Mesodermal cell (in vitro differentiated cells): ENCODE data around the gene HYKK. TPM values are rescaled to one million over a fixed set of nuclear protein-coding genes. Genes with fewer than 3 reads are reported as not detected.

Source experiments
- H3K27ac ChIP-seq: 2 replicates; pipeline ENCODE4 v1.7.0; 2013; ENCODE audit warnings: mild to moderate bottlenecking, low read depth, low read length, moderate library complexity; ENCODE audit not compliant: severe bottlenecking
- H3K36me3 ChIP-seq: 2 replicates; pipeline ENCODE4 v1.7.1; 2013; ENCODE audit warnings: mild to moderate bottlenecking, low read length, moderate library complexity; ENCODE audit not compliant: control insufficient read depth, insufficient read depth
- H3K4me1 ChIP-seq: one replicate; pipeline ENCODE4 v1.7.1; 2013; ENCODE audit warnings: mild to moderate bottlenecking, low read length; ENCODE audit not compliant: insufficient read depth, control insufficient read depth, poor library complexity, severe bottlenecking
- H3K4me3 ChIP-seq: 2 replicates; pipeline ENCODE4 v1.7.0; 2013; ENCODE audit warnings: low read length, control low read depth, mild to moderate bottlenecking; ENCODE audit not compliant: insufficient read depth, poor library complexity, severe bottlenecking; ENCODE audit errors: extremely low read depth
- H3K9me3 ChIP-seq: 2 replicates; pipeline ENCODE4 v1.7.1; 2013; ENCODE audit warnings: mild to moderate bottlenecking, low read length, moderate library complexity; ENCODE audit not compliant: control insufficient read depth
- WGBS, 2 experiments: methylation state at CpG; one replicate each; pipeline ENCODE4 v1.1.5; 2013; ENCODE audit warnings: missing lambda C conversion rate in 2 of 2; ENCODE audit not compliant: insufficient coverage in 2 of 2; 5-methylcytosine and 5-hydroxymethylcytosine counted together
- polyA plus RNA-seq, 2 experiments: library from polyadenylated mRNA; stranded (reverse); fragments of 50-300 nt; gene quantifications; one replicate each; pipeline ENCODE4 v1.2.3, GENCODE V29; 2013

The HYKK gene, protein sequence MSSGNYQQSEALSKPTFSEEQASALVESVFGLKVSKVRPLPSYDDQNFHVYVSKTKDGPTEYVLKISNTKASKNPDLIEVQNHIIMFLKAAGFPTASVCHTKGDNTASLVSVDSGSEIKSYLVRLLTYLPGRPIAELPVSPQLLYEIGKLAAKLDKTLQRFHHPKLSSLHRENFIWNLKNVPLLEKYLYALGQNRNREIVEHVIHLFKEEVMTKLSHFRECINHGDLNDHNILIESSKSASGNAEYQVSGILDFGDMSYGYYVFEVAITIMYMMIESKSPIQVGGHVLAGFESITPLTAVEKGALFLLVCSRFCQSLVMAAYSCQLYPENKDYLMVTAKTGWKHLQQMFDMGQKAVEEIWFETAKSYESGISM
- 2.0 TPM for polyA plus RNA-seq (2013, experiment 1 of 2)
- polyA plus RNA-seq (2013, experiment 2 of 2): 2.1 TPM

DNA sequence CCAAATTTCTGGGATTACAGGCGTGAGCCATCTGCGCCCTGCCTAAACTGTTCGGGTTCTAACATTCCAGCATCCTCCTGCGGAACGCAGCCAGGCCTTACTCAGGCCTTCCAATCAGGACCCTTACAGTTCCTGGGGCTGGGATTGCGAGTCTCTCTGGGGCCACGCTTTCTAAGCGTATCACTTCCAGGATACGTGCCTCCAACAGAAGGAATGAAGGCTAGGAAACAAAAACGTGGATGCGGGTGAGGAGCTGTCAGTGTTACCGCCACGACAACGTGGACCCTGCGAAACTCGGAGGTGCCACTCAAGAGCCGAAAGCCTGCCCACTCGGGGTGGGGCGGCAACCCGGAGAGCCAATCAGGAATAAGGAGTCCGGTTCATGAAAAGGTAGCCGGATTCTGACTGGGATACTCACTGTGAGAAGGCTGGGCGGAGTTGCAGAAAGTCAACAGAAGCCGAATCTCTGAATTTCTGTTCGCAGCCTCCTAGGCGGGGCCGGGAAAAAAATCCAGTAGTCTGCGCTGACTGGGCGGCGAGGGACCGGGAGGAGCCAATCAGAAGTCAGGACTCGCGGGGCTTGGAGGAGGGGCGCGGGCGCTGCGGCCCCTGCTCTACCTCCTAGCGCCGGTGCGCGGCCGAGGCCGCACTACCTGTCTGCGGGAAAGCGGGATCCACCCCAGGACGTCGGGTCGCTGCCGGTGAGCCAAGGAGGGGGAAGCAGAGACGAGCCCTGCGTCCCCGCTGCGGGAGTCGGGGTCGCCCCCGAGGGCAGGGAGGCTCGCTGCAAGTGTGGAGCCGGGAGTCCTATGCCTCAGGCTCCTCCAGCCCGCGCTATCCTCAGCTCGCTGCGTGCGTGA, at the start of gene HYKK:
HYKK (plus strand) TSS at position 607 of the 860 bp plus-strand sequence. CDS start 5,512 bp downstream, outside the sequence.
- peaks cover 5% of the 10 kb centered on the region for H3K4me1 ChIP-seq
- H3K36me3 ChIP-seq: no peaks in the 10 kb centered on the region
- H3K4me3 ChIP-seq: peak within 1 kb of the TSS; percentile 62
- 2% methylated on average over 59 to 60 of the region's 63 CpGs for WGBS, 2 experiments
- peak within 1 kb of the TSS; percentile 72 for H3K27ac ChIP-seq
- H3K9me3 ChIP-seq: no peaks in the 10 kb centered on the region

DNA sequence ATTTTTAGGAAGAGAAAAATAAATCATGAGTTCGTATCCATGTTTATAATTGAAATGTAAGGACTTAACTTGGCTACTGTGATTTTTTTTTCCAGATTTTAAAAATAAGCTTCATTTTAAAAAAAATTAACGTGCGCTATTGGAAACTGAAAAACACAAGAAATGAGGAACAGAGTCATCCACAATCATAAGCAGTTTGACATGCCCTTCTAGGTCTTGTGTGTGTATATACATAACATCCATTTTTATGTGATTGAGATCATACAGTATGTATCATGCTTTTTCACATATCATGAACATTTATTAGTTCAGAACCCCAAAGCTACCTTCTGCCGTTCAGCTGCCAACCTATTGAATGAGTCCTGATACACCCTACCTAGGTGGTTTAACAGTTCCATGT, 46.6 kb upstream of the HYKK start:
- Histone ChIP-seq H3K4me3 (no peak overlapping the region), H3K27ac (no peak overlapping the region), H3K9me3 (no peaks in the 10 kb centered on the region), H3K36me3 (peaks cover 36% of the 10 kb centered on the region), H3K4me1 (peaks cover 8% of the 10 kb centered on the region)
- 80 to 90% methylated on average over 1 to 2 of the region's 4 CpGs for WGBS, 2 experiments

DNA sequence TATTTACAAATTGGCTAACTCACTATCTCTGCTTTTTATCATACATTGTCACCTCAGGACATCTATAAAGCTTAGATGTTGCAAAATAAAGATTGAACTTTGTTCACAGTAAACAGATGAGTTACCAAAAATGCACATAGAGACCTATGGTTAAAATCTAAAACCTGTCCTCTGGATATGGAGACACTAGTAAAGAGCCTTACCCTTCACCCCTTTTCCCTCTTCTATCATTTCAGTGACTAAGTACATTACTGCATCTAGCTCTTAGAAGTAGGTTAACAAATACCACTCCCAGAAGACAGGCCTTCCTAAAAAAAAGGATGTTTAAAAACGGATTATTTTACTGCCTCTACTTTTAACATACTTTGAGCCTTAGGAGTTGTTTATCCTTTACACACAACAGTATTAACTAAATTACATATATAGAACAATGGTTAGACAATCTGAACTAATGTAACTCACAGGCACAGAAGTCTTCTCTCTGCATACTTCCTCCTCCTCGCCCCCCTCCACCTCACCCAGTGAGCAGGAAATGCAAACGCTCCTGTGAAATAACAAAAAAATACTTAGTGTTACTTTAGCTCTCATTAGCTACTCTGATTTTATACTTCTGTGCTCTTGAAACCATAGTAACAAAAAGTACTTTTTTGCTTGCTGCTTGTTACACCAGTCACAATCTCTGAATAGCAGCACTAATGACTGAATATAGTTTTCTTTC, 46.0 kb upstream of the HYKK start:
- Histone ChIP-seq H3K36me3 (peaks cover 42% of the 10 kb centered on the region), H3K9me3 (no peaks in the 10 kb centered on the region), H3K4me3 (no peak overlapping the region), H3K4me1 (peaks cover 8% of the 10 kb centered on the region), H3K27ac (no peak overlapping the region)
- WGBS, 2 experiments: 33 to 58% methylated on average over 2 of the region's 3 CpGs

DNA sequence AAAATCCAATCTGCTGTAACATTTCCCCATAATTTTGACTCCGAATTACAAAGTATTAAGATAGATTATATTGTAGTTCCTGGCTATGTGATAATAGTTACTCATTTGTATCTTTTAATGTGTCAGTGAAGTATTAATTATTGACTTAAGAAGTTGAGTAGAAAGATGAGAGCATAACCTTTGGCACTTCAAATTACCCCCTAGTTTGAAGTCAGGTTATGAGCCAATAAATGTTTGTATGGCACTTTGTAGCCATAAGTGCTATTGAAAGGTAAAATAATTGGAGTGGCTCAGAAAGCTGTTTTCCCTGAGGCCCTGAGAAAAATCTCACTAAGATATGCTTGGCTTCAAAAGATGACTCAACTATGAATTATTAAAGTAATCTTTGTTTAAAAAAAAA, 38.3 kb upstream of the HYKK start:
- no CpG with 5 or more reads among the region's 1 CpG for WGBS, 2 experiments
- Histone ChIP-seq H3K9me3 (no peaks in the 10 kb centered on the region), H3K4me3 (no peak overlapping the region), H3K36me3 (peaks cover 93% of the 10 kb centered on the region), H3K4me1 (no peaks in the 10 kb centered on the region), H3K27ac (no peak overlapping the region)

DNA sequence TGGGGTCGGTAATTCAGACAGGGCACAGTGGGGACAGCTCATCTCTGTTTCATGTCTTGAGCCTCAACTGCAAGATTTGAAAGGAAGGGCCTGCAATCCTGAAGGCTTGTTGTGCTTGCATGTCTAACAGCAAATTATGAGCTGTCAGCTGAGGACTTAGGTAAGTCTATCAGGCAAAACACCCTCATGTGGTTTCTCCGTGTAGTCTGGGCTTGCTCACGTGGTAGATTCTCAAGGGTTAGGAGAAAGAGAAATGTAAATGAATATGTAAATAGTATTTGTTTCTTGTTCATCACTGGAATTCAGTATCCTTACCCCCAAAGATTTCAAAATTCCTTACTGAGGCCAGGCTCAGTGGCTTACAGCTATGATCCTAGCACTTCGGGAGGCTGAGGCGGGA, 30.1 kb upstream of the HYKK start:
- 67 to 80% methylated on average over 3 to 5 of the region's 5 CpGs for WGBS, 2 experiments
- Histone ChIP-seq H3K9me3 (no peaks in the 10 kb centered on the region), H3K4me1 (no peaks in the 10 kb centered on the region), H3K36me3 (peaks cover 93% of the 10 kb centered on the region), H3K27ac (no peak overlapping the region), H3K4me3 (no peak overlapping the region)

DNA sequence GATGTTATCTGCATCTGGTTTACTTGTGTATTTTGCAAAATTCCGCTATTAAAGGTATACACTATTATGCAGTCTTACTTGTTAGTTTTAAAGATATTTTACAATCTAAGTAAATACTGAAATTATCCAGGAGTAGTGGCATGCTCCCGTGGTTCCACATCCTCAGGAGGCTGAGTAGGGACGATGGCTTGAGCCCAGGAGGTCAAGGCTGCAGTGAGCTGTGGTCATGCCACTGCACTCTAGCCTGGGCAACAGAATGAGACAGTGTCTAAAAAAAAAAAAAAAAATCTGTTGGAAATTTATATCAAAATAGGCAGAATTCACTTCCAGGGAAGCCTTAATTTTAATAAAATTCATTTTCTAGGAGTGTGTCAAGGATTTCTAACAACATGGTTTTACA, 27.7 kb upstream of the HYKK start:
- H3K9me3 ChIP-seq: no peaks in the 10 kb centered on the region
- peaks cover 91% of the 10 kb centered on the region for H3K36me3 ChIP-seq
- 100% methylated on average over 2 of the region's 3 CpGs for WGBS, 2 experiments

DNA sequence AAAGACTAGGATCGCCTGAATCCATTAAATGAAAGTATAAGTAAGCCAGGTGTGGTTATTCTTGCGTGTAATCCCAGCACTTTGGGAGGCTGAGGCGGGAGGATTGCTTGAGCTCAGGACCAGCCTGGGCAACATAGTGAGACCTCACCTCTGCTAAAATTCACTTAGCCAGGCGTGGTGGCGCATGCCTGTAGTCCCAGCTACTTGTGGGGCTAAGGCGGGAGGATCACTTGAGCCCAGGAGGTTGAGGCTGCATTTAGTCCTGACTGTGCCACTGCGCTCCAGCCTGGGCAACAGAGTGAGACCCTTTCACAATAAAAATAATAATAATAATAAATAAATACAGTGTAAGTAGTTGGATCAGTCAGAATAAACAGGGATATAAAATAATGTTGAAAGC, 25.5 kb upstream of the HYKK start:
- no peaks in the 10 kb centered on the region for H3K9me3 ChIP-seq
- peaks cover 88% of the 10 kb centered on the region for H3K36me3 ChIP-seq
- no peak overlapping the region for H3K27ac ChIP-seq
- no peaks in the 10 kb centered on the region for H3K4me1 ChIP-seq
- no peak overlapping the region for H3K4me3 ChIP-seq
- 84 to 94% methylated on average over 5 to 6 of the region's 7 CpGs for WGBS, 2 experiments

More for the DNA sequence above, 27.7 kb upstream of the HYKK start:
- H3K4me1 ChIP-seq: no peaks in the 10 kb centered on the region
- H3K4me3 ChIP-seq: no peak overlapping the region
- H3K27ac ChIP-seq: no peak overlapping the region

DNA sequence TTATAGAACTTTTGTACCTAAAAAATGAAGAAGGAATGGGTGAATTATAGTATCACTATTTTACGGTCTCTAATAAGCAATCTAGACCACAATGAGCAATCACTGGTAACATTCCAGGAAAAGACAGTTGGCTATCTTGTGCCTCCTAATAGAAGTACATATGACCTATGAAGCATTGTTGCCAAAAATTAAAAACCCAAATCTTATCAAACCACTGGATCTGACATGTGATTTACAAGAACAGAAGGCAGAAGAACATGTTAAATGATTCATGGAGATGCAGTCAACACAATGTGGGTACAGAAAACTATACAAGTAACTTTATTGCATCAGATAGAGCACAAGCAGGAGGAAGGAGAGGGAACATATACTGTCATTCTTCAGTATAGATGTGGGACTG, 14.5 kb upstream of the HYKK start:
- Histone ChIP-seq H3K4me3 (no peak overlapping the region), H3K27ac (no peak overlapping the region), H3K36me3 (peaks cover 96% of the 10 kb centered on the region), H3K9me3 (no peaks in the 10 kb centered on the region), H3K4me1 (no peaks in the 10 kb centered on the region)
- no CpG with 5 or more reads among the region's 1 CpG for WGBS, 2 experiments

DNA sequence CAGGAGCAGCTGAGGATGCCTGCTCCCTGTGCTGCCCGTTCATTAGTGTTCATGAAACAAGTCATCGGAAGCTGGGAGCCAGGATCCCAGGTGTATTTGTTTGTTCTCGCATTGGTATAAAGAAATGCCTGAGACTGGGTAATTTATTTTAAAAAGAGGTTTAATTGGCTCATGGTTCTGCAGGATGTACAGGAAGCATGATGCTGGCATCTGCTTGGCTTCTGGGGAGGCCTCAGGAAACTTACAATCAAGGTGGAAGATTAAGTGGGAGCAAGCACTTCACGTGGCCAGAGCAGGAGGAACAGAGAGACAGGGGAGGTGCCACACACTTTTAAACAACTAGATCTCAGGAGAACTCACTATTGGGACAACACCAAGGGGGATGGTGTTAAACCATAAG, 5.5 kb upstream of the HYKK start:
- peaks cover 4% of the 10 kb centered on the region for H3K9me3 ChIP-seq
- 94 to 100% methylated on average over 1 to 3 of the region's 4 CpGs for WGBS, 2 experiments
- no peaks in the 10 kb centered on the region for H3K4me1 ChIP-seq
- no peak overlapping the region for H3K4me3 ChIP-seq
- H3K27ac ChIP-seq: no peak overlapping the region
- H3K36me3 ChIP-seq: peaks cover 45% of the 10 kb centered on the region

DNA sequence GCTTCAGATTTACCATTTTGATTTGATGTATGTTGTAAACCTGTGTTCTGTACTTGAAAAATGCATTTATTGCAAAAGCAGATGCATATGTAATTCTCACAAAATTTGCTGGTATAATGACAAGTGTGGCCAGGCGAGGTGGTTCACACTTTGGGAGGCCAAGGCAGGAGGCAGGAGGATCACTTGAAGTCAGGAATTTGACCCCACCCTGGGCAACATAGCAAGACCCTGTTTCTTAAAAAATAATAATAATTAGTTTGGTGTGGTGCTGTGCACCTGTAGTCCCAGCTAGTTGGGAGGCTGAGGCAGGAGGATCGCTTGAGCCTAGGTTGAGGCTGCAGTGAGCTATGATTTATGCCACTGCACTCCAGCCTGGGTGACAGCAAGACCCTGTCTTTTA, 4.7 kb upstream of the HYKK start:
- no peak overlapping the region for H3K27ac ChIP-seq
- no peak overlapping the region for H3K4me3 ChIP-seq
- WGBS, 2 experiments: 88 to 93% methylated on average over 2 of the region's 2 CpGs
- no peaks in the 10 kb centered on the region for H3K4me1 ChIP-seq
- H3K36me3 ChIP-seq: peaks cover 38% of the 10 kb centered on the region
- H3K9me3 ChIP-seq: peaks cover 4% of the 10 kb centered on the region
